NCI-H1694 treated with DMSO at 0.1 percent for 48 hours (cell line): ENCODE data around the gene ARSG.
"Not testable (repeated sequence)": the region's sequence is repeated elsewhere in the genome, so short reads cannot be mapped to it uniquely, and the experiment has no call there.

Experiments used
- DNase-seq: peaks from one replicate; lab custom pipeline; 2025; lab: John Stamatoyannopoulos, UW

Gene ARSG

DNA sequence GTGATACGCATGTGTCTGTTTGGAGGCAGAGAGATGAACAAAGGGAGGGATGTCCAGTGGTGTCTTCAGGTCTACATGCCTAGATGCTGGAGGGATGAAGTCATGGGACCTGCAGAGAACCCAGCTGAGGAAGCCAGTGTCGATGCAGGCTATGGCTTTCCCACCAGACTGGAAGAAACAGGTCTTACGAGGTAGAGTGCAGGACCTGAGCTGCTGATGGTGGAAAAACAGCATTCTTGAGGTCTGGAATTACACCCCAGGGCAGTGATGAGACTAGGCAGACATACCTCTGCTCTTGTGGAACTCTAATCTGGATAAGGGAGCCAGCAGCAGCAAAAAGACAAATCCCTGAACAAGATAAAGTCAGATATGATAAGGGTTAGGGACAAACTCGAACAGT lies 37.4 kb downstream of the ARSG start:
- no peak for DNase-seq

DNA sequence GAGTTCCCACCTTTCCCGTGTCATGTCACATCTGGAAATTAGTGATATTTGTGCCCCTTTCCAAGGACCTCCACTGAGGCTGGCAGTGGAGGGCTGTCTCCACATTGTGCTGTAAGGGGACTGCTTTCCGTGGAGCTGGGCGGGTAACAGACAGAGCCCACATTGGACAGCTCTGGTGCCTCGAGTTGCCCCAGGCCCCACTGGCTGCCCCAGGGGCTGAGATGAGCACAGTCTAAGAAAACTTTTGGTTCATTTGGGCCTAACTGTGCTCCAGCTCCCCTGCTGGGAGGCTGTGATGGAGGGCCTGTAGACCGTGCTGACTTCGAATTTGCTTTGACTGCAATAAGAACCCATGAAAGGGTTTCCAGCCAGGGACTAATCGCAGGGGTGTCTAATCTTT lies 38.0 kb downstream of the ARSG start:
- no peak for DNase-seq

DNA sequence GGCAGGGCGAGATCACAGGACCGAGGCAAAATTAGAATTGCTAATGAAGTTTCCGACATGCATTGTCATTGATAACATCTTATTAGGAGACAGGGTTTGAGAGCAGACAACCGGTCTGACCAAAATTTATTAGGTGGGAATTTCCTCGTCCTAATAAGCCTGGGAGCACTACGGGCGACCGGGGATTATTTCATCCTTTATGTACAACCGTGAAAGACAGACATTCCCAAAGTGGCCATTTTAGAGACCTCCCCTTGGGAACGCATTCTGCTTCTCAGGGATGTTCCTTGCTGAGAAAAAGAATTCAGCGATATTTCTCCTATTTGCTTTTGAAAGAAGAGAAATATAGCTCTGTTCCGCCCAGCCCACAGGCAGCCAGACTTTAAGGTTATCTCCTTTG lies 40.6 kb downstream of the ARSG start:
- DNase-seq: not testable (repeated sequence)

DNA sequence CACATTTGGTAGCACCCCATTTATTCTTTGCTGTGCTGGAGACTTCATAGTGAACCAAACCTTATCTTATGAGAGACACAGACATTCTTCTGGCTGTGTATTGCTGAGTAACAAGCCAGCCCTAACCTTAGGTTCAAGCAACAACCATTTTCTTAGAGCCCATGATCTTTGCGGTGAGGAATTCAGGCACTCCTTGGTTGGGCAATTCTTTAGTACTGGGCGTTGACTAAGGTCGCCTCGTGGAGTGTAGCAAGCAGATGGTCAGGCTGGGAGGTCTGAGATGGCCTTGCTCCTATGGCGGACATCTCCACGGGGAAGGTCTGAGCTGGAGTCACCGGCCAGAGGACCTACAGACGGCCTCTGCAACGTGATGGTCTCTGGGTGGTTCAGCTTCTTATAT lies 43.1 kb downstream of the ARSG start:
- no peak for DNase-seq

DNA sequence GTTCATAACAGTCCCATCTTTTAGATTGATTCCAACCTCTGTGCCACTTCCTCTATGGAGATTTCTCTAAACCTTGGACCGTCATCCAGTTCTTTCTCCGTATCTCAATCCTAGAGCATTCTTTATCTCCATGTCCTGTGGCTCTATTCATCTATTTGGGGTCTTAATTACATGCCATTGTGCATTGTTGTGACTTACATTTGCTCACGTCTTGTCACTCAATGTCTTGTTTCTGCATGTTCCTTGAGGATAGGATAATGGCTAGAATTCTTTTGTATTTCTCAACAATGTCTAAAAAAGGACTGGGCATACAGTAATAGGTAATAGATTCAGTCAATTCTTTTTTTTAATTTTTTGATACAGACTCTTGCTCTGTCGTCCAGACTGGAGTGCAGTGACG lies 50.2 kb downstream of the ARSG start:
- DNase-seq: no peak

DNA sequence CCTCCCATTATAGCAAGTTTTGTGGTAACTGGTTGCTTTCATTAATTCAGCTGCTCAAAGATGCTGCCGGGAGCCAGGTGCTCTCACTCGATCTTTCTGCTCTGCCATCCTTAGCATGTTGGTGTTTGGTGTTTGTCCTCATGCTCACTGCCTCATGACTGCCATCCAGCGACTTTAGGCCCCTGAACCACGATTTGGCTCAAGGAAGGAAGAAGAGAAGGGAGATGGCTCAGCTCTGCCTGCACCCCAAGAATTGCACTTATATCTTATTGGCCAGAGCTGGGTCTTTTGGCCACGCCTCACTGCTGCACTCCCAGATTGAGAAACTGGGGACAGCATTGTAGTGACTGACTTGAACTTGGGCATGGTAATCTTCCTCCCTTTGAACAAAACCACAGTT lies 52.7 kb downstream of the ARSG start:
- no peak for DNase-seq

DNA sequence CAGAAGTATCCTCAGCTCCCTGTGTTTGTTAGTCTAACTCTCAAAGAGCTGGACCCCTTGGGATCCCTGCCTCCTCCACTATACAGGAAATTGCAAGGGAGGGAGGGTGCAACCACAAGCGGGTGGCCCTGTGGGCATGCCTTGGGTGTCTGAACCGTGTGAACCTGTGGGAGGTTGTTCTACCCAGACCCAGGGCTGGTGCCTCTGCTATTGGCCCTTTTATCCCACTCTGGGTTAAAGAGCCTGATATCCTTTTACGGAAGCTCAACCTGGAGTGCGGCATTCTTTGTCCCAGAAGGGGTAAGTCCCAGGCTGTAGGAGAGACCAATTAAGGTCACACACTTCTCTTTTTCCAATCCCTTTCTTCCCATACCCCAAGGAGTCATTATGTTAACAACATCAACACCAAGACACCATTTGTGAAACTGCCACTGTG lies 53.4 kb downstream of the ARSG start:
- DNase-seq: no peak

DNA sequence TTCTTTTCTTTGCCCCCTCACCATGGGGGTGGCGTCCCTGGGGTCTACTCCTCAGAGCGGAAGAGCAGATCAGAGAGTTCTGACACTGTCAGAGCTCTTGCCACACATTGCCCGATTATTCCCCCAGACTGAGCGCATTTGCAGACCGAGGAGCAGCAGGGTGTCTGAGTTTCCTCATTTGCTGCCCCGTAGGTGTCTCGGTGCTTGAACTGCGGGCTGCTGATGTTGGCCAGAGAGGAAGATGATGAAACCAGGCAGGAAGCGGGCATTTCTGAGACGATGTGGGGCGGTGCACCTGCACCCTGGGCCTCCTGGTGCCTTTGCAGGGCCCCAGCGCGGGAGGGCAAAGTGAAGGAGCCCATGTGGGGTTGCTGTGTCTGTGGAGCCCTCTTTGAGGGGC lies 55.2 kb downstream of the ARSG start:
- no peak for DNase-seq

DNA sequence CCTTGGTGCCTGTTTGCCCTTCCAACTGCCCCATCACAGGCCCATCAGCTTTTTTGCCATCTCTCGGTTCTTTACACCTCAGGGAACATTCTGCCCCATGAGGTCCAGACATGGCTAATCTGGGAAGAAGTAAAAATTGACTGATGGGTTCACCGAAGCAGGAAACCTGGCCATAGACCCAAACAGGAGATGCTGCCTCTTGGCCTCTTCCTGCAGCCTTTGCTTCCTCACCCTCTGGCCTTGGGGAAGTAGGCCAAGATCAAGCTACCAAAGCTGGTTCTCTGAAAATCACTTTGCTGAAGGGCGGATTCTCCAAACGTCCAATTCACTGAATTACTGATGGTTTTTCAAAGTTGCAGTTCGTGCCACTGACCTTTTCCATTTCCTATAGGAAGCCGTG lies 56.1 kb downstream of the ARSG start:
- no peak for DNase-seq

DNA sequence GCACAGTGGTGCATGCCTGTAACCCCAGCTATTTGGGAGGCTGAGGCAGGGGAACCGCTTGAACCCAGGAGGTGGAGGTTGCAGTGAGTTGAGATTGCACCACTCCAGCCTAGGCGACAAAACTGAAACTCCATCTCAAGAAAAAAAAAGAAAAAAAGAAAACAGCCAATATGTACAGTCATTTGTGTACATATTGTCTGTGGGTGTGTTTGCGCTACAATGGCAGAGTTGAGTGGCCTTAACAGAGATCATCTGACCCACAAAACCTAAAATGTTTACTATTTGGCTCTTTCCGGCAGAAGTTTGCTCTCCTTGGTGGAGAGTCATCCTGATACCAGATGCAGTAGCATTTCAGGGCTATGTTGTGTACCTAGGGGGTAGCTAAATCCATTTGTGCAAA lies 57.9 kb downstream of the ARSG start:
- DNase-seq: no peak

DNA sequence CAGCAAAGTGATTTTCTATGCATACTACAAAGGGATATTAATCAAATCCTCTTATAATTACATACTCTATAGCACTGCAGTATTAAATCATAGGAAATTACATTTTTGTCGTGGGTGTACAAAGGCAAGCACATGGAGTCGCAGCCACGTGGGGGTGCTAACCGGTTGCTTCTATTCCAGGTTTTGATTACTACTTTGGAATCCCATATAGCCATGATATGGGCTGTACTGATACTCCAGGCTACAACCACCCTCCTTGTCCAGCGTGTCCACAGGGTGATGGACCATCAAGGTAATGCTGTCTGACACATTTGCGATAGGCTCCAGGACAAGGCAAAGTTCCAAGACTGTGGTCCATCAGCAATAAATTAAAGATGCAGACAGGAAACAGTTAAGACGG lies 60.1 kb downstream of the ARSG start:
- no peak for DNase-seq

DNA sequence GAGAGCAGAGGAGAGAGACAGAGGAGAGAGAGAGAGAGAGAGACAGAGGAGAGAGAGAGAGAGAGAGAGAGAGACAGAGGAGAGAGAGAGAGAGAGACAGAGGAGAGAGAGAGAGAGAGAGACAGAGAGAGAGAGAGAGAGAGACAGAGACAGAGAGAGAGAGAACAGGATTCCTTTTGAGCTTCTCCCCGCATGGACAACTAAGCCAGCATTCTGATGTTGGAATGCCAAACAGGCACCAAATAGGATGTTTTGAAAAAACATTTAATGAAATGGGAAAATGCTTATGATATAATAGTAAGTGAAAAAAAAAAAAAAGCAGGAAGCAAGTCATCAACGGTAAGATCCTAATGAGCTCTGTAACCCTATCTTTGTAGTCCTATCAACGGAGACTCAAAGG lies 60.7 kb downstream of the ARSG start:
- no peak for DNase-seq

DNA sequence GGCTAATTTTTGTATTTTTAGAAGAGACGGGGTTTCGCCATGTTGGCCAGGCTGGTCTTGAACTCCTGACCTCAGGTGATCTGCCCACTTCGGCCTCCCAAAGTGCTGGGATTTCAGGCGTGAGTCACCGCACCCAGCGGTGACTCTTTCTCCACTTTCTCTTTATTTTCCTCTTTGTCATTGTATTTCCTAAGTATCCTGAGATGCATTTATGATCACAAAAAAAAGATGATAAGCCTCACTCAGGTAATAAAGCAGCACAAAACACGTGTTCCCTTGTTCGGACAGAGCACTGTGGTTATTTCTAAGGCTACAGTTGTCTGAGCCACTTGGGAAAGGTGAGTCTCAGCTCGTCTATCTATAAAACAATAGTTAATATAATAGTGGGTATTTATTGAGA lies 61.4 kb downstream of the ARSG start:
- not testable (repeated sequence) for DNase-seq

DNA sequence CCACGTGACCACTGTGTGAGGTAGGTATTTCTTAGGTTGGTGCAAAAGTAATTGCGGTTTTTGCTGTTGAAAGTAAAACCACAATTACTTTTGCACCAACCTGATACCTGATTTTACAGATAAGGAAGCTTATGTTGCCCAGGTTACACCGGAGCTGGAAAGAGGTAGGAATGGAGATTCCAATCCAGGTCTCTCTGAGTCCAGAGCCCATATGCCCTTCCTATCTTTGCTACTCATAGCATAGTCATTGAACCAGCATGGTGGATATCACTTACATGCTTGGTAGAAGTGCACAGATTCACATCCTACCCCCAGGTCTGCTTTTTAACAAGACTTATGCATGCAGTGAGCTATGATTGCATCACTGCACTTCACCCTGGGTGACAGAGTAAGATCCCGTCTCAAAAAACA lies 61.8 kb downstream of the ARSG start:
- no peak for DNase-seq

DNA sequence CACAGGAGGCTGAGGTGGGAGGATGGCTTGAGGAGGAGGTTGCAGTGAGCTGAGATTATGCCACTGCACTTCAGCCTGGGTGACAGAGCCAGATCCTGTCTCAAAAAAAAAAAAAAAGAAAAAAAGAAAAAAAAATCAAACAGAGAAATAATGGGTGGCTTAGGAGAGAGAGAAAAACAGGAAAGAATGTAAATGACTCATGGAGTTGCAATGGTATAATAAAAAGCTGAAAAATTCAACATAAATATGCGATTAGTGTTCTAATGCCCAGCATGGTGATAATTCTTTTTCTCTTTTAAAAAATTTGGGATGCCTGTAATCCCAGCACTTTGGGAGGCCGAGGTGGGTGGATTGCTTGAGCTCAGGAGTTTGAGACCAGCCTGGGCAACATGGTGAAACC lies 63.0 kb downstream of the ARSG start:
- DNase-seq: not testable (repeated sequence)

DNA sequence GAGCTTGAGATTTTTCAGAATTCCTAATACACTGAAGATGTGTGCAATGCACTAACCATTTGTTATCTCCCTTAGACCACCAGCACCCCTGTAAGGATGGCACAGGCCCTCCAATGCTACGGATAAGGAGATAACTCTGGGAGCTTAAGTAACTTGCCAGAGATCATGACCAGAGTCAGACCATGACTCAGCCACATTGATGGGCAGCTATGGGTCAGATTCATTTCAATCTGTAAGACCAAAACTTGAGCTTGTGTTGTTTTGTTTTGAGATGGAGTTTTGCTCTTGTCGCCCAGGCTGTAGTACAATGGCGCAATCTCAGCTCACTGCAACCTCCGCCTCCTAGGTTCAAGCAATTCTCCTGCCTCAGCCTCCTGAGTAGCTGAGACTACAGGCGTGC lies 63.8 kb downstream of the ARSG start:
- not testable (repeated sequence) for DNase-seq

DNA sequence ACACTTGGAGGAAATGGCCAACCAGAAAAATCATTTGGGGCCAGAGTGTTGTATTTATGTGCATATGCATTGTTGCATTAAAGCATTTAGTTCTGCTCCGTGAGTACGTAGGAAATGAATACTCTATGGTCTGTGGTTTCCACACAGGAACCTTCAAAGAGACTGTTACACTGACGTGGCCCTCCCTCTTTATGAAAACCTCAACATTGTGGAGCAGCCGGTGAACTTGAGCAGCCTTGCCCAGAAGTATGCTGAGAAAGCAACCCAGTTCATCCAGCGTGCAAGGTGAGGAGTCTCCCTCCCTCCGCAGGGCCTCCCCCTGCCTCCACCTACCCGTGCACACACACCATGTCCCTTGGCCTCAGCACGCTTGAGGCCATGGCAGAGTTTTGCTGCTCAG lies 65.2 kb downstream of the ARSG start:
- DNase-seq: no peak

DNA sequence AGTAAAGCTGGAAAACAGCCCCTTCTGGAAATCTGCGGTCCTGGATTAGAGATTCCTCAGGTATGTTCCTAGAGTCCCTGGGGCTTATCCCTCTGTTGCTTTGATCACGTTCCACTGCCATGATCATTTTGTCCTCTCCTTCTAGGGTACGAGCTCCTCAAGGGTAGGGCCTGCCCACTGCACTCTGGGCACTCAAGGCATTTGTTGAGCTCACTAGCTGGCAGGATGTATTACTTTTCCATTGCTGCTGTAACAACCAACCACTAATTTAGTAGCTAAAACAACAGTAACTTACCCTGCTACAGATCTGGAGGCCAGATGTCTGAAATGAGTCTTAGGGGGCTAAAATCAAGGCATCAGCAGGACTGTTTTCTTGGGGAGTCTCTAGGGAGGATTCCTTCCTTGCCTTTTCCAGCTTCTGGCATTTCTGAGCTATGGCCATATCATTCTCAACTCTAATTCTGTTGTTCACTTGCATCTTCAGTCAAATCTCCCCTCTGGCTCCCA lies 65.7 kb downstream of the ARSG start:
- no peak for DNase-seq

DNA sequence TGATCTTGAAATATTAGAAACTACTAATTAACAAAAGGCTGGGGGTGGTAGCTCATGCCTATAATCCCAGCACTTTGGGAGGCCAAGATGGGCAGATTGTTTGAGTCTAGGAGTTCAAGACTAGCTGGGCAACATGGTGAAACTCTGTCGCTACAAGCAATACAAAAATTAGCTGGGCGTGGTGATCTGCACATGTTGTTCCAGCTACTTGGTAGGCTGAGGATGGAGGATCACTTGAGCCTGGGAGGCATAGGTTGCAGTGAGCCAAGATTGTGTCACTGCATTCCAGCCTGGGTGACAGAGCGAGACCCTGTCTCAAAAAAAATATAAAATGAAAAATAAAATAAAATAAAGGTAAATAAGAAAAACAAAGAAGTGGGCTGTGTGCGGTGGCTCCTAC lies 66.6 kb downstream of the ARSG start:
- no peak for DNase-seq

DNA sequence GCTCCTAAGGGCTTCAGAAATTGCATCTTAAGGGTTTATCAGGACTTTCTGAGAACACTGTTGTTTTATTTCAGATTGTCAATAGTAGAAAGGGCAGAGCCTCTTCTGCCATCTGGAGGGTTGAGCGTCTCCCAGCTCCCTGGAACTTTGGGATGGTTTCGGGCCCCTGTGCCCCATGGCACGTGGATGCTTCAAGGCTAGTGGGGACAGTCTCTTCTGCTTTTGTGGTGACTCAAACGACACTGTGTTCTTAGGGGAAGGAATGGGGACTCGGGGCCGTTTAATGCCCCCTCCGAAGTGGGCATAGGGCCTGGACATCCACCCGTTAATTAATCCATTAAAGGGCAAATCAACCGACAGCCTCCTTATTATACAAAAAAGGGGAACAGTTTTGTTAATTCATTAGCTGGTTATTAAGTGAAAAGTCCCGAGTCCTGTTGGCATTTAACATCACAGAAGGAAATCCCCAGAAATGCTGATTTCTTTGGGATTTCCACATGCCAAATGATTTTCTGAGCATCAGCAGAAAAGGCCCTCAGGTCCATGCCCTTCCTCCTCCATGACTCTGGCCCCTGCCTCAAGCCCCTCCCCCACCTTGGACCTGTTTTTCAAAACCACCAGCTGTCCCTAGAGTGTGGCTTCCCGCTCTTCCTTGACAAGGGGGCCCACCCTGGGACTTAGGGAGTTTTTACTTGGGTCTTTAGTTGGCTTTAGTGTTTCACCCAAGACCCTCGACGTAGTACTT lies 68.7 kb downstream of the ARSG start:
- DNase-seq: no peak

DNA sequence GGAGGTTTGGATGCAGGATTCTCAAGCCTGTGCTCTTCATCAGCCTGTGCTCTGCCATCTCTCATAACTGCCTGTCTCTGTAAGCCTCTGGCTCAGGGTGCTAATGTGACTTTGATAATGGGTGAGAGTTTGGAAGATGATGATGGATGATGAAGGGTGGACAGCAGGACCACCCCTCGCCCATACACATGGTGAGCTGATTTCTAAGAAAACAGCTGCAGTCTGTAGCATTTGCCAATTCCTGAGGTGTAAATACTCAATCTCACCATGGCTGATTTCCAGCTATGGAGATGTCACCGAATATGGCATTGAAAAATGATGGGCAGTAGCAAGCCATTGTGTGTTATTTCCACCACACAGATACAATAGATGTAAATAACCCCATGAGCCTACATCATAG lies 74.2 kb downstream of the ARSG start:
- no peak for DNase-seq

DNA sequence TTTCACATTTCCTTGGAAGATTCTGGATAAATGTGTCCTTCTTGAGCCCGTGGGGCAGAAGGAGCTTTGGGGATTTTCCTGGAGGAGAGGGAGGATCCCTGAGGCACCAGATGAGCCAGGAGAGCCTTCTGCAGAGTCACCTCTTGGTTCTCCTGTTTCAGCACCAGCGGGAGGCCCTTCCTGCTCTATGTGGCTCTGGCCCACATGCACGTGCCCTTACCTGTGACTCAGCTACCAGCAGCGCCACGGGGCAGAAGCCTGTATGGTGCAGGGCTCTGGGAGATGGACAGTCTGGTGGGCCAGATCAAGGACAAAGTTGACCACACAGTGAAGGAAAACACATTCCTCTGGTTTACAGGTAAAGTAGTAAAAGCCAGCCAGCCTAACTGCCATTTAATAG lies 77.1 kb downstream of the ARSG start:
- no peak for DNase-seq

DNA sequence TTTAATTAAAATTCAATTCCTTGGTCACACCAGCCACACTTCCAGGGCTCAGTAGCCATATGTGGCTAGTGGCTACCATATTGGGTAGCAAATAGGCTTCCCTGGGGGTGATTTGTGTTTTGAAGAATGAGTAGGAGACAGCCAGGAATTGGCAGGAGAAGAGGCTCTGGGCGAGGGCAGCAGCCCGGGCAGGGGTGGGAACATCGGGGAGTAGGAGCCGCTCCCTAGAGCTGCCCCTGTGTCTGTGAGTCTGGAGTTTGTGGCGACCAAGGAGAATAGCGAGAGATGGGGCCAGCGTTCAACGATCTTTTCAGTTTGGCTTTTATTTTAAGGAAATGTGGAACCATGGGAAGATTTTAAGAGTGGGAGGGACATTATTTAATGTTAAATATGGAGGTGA lies 84.3 kb downstream of the ARSG start:
- no peak for DNase-seq

DNA sequence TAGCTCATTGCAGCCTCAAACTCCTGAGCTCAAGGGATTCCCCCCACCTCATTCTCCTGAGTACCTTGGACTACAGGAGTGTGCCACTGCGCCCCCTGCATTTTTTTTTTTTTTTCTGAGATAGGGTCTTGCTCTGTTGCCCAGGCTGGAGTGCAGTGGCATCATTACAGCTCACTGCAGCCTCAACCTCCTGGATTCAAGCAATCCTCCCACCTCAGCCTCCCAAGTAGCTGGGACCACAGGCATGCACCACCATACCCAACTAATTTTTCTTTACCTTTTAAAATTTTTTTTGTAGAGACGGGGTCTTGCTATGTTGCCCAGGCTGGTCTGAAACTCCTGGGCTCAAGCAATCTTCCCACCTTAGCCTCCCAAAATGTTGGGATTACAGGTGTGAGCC lies 84.9 kb downstream of the ARSG start:
- not testable (repeated sequence) for DNase-seq
